ENCODE results near the gene UGT1A5.

GRCh38 chr2:233810385-233810784 is 97.7 kb downstream of the UGT1A5 start:
- TF ChIP-seq CEBPB (IDR thresholded peaks at IDR 0.05; ENCODE audit: low read depth, low read length) (no peak), RAD21 (IDR thresholded peaks at IDR 0.05; ENCODE audit: low read length) (no peak)
- TF ChIP-seq, protein P1, sequence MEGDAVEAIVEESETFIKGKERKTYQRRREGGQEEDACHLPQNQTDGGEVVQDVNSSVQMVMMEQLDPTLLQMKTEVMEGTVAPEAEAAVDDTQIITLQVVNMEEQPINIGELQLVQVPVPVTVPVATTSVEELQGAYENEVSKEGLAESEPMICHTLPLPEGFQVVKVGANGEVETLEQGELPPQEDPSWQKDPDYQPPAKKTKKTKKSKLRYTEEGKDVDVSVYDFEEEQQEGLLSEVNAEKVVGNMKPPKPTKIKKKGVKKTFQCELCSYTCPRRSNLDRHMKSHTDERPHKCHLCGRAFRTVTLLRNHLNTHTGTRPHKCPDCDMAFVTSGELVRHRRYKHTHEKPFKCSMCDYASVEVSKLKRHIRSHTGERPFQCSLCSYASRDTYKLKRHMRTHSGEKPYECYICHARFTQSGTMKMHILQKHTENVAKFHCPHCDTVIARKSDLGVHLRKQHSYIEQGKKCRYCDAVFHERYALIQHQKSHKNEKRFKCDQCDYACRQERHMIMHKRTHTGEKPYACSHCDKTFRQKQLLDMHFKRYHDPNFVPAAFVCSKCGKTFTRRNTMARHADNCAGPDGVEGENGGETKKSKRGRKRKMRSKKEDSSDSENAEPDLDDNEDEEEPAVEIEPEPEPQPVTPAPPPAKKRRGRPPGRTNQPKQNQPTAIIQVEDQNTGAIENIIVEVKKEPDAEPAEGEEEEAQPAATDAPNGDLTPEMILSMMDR (conservative IDR thresholded peaks at IDR 0.05; ENCODE audit: low read depth, low read length): no peak
